ENCODE measurements around the gene RBM20.
A peak's percentile ranks its signal among the peaks of the same experiment; 100 is the strongest.
"Not testable (repeated sequence)": the region's sequence is repeated elsewhere in the genome, so short reads cannot be mapped to it uniquely, and the experiment has no call there.

Gene RBM20

GRCh38 chr10:110643653-110644597 lies at the start of gene RBM20:
Gene RBM20 (plus strand): TSS chr10:110644336. CDS start chr10:110644455, 119 bp downstream.
- peak; percentile 66 for DNase-seq (ENCODE audit: low spot score)

GRCh38 chr10:110597476-110597875 lies 46.7 kb upstream of the RBM20 start:
- no peak for DNase-seq (ENCODE audit: low spot score)

GRCh38 chr10:110600487-110601101 lies 43.5 kb upstream of the RBM20 start:
- peak; percentile 55 for DNase-seq (ENCODE audit: low spot score)

GRCh38 chr10:110601581-110601980 lies 42.6 kb upstream of the RBM20 start:
- DNase-seq (ENCODE audit: low spot score): no peak

GRCh38 chr10:110608087-110608486 lies 36.0 kb upstream of the RBM20 start:
- DNase-seq (ENCODE audit: low spot score): no peak

- no peak for DNase-seq (ENCODE audit: low spot score)
Observed at GRCh38 chr10:110609605-110610004, 34.5 kb upstream of the RBM20 start.

GRCh38 chr10:110610308-110610774 lies 33.8 kb upstream of the RBM20 start:
- peak; percentile 77 for DNase-seq (ENCODE audit: low spot score)

- not testable (repeated sequence) for DNase-seq (ENCODE audit: low spot score)
Observed at GRCh38 chr10:110610781-110611180, 33.4 kb upstream of the RBM20 start.

- DNase-seq (ENCODE audit: low spot score): no peak
Observed at GRCh38 chr10:110612087-110612486, 32.0 kb upstream of the RBM20 start.

- no peak for DNase-seq (ENCODE audit: low spot score)
Observed at GRCh38 chr10:110612629-110613028, 31.5 kb upstream of the RBM20 start.

- DNase-seq (ENCODE audit: low spot score): no peak
Observed at GRCh38 chr10:110613341-110613995, 30.7 kb upstream of the RBM20 start.

- no peak for DNase-seq (ENCODE audit: low spot score)
Observed at GRCh38 chr10:110613996-110614495, 30.1 kb upstream of the RBM20 start.

- no peak for DNase-seq (ENCODE audit: low spot score)
Observed at GRCh38 chr10:110615057-110615747, 28.9 kb upstream of the RBM20 start.

GRCh38 chr10:110616493-110617033 lies 27.6 kb upstream of the RBM20 start:
- no peak for DNase-seq (ENCODE audit: low spot score)

GRCh38 chr10:110617425-110618229 lies 26.5 kb upstream of the RBM20 start:
- no peak for DNase-seq (ENCODE audit: low spot score)

GRCh38 chr10:110618230-110618610 lies 25.9 kb upstream of the RBM20 start:
- DNase-seq (ENCODE audit: low spot score): no peak

GRCh38 chr10:110619514-110620397 lies 24.4 kb upstream of the RBM20 start:
- DNase-seq (ENCODE audit: low spot score): no peak

- no peak for DNase-seq (ENCODE audit: low spot score)
Observed at GRCh38 chr10:110620398-110620719, 23.8 kb upstream of the RBM20 start.

GRCh38 chr10:110623316-110623715 lies 20.8 kb upstream of the RBM20 start:
- not testable (repeated sequence) for DNase-seq (ENCODE audit: low spot score)
